ENCODE data around the gene KNSTRN.

The KNSTRN gene

DNA sequence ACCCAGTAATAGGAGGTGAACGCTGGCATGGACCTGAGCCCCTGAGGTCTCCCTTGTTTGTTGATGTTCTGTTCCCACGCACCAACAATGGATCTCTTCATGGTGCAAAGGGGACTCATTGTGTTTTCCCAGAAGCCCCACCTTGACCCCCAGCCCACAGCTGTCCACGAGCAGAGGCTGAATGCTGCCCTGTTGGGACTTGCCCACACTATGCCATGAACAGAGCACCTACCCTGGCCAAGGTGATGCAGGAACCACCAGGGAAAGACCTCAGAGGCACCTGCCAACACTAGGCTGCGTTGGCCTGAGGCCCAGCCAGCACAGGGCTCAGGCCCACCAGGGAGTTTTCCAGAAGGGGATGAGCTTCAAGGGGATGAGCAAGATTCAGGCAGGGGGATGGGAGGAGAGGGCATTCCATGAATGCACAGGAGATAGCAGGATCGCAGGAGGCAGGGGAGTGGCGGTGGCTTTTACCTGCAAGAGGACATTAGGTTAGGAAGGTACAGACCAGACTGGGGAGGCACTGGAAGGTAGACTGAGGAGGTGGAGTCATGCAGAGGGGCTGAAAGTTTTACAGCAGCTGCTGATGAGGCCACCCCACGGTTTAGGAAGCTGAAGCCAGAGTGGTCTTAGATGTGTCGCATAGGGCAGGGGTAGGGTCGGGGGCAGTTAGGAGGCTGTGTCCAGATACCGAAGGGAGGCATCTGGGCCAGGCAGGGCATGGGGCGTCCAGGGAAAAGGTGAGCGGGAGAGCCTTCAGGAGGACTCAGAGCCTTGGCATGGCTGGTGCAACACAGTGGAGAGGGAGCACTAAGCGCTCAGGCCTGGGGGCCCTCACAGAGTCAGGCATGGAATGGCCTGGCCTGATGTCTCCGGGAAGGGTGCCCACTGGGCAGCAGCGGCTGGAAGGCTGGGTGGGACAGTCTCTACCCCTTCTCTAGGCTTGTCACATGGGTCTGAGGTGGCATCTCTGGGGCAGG, 35.7 kb upstream of the KNSTRN start:
- DNase-seq: no peak

DNA sequence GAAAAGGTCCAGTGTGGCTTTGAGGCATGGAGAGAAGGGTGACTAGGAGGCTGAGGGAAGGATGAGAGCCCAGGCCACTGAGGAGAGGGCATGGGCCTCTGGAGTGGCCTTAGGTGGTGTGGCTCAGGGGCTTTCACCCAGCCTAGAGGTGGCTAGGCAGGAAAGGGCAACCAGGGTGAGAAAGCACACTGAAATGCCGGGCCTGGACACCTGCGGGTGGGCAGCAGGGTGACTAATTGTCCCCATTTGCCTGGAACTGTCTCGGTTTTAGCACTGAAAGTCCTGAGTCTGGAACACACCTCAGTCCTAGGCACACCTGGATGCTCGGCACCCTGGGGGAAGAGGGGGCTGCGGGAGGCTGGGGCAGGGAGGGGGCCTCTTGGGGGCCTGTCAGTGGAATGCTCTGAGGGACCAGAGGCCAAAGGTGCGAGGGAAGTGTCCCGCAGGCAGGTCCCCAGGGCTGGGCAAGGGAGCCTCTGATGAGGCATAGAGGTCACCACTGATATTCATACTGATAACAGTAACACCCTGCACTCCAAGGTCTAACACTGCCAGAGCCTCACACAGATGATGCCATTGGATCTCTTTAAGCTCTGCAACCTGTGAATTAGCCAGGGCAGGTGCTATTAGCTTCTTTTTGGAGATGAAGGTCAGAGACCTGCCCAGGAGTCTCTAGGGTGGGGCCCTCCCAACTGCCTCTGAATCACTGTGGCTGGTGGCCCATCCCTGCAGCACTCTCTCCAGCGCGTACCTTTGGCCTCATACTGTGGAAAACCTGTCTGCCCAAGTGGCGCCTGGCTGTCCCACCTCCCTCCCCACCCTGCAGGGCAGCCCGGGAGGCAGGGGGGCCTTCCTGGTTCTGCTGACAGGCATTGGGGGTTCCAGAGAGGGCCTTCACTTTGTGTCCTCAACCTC, 34.7 kb upstream of the KNSTRN start:
- no peak for DNase-seq

DNA sequence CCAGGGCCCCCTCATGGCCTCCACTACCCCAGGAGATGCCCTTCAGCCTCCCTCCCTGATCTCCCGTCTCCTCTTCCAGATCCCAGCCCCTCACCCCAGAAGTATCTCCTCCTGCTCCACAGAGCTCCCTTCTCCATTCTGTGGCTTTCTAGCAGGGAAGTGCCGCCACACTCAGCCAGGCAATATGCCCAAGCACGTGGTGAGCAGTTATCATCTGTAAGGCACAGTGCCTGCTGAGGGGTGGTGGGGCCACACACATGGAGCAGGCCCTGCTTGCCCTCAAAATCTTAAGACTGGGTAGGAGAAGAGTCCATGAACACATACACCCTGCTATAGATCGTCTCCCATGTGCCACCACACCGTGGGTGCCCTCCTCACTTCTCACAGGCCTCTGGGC, 34.0 kb upstream of the KNSTRN start:
- DNase-seq: no peak

DNA sequence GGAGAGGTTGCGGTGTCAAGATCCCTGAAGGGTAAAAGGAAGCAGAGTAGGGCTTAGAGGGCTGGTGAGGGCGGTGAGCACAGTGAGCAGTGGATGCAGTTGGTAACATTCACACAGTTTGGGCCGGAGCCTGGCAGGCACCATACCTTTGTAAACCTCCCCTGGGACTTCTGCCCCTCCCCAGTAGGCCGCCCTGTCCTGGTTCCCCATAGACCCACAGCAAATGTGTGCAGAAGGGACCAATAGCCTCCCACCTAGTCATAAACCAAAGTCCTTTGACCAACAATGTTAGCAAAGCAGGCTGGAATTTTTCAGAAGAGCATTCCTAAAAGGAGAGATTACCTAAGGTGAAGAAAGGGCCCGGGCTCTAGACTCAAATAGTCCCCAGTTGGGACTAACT, 33.4 kb upstream of the KNSTRN start:
- no peak for DNase-seq

DNA sequence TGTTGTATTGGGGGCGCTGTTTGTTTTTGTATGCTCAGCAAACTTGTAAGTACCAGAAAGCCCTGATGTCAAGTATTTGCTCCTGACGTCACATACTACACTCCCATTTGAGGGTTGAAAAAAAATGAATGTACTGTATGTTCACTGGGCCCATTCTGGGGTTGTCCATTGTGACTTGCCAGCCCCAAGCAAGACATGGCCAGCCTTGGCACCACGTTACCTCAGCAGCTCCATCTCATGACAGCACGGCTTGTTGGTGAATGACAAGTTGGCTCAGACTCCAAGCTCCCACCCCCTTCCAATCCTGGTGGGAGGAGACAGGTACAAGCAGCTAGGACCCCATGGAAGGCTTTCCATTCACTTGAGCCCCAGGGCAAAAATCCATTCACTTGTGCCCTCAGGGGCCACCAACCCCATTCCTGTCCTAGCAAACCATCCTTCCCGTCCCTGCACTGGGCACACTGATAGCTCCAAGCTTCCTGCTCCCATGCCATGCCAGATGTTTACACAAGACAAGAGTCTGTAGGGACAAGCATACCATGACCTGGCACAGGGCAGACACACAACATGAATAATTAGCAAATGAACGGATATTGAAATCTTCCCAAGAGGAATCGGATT, 30.1 kb upstream of the KNSTRN start:
- DNase-seq: no peak

DNA sequence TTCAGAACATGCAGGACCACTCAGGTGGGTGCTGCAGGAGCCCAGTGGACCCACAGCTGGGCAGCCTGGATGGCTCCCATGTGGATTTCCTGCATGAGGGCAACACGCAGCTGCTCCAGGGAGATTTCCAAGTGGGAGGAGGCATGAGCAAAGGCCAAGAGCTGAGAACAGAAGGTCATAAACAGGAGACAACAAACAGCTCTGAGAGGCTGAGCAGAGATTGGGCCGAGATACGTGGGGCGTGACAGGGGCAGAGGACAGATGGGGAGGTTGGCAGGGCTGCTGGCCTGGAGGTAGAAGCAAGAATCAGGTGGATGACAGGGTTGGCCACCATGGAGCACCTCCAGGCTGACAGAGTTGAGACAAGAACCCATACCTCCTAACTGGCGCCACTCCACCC, 28.8 kb upstream of the KNSTRN start:
- DNase-seq: no peak

DNA sequence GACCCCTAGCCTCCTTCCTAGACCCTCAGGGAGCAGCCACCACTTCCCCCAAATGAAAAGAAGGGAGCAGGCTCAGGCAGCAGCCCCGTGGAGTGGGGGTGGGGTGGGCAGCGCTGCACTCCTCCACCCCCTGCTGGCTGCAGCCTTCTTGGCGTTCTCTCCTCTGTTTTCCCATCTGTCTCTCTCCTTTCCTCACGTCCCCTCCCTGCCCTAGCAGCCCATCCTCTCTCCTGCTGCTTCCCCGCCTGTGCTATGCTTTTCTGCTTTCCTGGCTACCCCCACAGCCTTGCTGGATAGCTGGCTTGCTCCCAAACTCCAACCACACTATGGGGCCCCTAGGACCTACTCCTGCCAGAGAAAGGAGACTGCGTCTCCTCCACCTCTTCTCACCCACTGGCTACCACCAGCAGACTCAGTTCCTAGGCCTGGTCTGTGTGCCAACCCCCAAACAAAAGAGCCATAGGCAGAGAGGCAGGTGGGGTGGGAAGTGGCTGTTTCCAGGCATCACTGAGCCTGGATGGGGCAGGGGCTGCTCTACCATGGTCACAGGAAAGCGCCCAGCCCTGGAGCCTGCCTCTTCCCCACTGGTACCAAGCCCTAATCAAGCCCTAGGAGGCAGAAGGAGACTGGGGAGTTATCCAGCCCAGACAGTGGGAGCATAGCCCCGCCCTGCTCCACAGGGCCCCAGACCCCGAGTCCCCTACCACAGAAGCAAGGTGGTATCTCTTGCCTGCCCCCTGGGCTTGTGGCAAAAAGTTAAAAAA, 27.9 kb upstream of the KNSTRN start:
- DNase-seq: no peak

DNA sequence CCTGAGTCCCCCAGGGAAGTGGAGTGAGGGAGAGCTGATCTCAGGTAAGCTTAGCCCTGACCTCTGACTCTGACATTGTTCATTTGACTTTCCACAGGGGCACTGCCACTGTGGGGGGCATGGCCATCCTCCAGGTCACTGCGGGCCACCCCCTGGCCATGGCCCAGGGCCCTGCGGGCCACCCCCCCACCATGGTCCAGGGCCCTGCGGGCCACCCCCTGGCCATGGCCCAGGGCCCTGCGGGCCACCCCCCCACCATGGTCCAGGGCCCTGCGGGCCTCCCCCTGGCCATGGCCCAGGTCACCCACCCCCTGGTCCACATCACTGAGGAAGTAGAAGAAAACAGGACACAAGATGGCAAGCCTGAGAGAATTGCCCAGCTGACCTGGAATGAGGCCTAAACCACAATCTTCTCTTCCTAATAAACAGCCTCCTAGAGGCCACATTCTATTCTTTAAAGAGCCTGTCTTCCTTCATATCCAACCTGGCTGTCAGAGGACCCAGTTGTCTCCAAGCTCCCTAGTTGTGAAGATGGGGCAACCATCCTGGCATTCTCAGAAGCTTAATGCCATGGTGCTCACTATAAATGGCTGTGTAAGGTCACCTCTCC, 26.4 kb upstream of the KNSTRN start:
- no peak for DNase-seq

DNA sequence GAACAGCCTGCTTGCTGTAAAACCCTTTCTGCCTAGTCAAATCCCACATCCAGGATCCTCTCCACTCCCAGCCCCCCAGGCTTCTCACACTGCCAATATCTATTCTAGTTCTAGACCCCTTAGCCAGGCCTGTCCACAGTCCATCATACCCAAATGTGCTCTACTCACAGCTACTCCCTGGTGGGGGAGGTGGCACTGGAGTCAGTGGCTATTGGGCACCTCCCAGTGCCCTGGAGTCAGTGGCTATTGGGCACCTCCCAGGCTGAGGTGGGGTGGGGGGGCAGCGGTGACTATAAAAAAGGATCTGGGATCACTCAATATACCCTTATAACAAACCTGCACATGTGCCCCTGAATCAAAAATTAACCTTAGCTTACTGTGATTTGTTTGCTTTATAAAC, 25.3 kb upstream of the KNSTRN start:
- no peak for DNase-seq

DNA sequence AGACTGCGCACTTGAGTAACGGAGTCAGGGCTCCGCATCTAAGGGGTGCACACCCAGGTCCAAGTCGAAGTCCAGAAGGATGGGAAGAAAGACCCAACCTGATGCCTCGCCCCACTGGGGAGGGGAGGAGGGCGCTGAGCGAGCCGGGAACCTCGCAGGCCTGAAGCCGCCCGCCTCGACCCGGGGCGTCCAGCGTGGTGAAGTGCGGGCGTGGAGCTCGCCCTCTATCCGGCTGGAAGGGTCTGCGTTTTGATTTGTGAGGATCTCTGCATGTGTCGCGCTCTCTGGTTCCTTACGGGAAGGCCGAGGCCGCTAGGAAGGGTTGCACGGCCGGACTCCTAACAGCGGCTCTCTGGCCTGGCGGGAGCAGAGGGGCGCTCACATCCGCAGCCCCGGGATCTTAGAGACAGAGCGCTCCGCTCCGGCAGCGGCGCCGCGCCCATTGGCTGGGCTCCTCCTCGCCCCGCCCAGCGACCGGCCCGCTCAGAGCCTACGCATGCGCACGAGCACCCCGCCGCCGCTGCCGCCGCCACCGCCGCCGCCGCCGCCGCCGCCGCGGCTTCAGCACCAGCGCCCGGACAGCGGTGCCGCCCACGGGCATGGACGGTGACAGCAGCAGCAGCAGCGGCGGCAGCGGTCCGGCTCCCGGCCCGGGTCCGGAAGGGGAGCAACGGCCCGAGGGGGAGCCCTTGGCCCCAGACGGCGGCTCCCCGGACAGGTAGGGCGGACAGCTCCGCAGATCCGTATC, 24.6 kb upstream of the KNSTRN start, which contains the start of gene DISP2:
Gene DISP2 (plus strand): TSS at position 497 of the 748 bp plus-strand sequence. CDS start 103 bp downstream, at position 600.
- peak; percentile 91 for DNase-seq

DNA sequence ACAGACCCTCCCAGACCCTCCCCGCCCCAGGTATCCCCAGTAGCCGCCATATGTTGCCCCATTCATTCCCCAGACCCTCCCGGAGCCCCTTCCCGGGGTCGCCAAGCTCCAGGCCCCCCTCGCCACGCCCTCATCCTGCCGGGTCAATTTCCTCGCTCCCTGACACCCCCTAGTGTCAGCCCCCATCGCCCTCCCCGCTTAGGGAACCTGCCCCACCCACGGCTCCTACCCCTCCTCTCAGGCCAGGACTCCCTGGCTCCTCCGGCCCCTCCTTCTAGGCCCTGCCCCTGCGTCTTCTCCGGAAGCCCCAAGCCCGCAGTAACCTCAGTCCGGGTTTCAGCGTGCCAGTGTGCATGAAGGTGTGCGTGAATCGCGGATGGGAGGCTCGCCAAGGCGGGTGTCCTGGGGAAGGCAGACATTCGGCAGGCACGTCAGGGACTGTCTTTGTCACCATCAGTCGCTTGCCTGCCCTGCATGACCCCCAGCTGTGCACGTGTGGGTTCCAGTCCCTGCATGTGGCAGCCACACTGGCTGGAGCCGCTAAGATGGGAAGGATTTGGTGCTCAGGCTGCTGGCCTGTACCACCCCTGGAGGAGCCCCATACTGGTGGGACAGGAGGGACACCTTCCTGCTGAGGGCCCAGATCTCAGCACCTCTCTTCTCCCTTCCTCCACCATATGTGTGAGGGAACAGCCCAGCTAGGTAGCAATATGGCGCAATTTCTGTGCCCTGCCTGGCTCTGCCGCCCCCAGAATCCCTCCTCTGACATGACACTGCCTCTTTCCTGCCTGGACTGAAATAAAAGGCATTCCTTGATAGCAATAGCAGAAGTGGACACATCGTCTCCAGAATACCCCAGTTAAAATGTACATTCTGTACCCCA, 23.8 kb upstream of the KNSTRN start:
- peak; percentile 54 for DNase-seq

DNA sequence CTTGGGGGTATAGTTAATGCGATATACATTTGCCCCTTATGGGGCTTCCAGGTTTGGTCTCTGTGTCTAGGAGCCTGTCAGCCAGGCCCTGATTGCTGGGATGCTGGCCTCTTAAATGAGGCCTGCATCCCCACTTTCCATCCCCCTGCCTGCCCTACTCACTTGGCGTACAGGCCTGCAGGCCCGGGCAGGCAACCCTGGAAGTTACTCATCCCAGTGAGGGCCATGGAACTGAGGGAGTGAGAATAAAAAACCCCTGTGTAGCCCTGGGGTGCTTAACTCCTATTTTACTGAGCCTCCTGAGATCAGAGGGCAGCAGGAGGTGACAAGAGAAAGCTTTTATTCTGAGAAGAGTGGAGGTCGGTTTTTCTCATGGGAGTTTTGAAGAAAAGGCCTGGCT, 22.5 kb upstream of the KNSTRN start:
- no peak for DNase-seq

DNA sequence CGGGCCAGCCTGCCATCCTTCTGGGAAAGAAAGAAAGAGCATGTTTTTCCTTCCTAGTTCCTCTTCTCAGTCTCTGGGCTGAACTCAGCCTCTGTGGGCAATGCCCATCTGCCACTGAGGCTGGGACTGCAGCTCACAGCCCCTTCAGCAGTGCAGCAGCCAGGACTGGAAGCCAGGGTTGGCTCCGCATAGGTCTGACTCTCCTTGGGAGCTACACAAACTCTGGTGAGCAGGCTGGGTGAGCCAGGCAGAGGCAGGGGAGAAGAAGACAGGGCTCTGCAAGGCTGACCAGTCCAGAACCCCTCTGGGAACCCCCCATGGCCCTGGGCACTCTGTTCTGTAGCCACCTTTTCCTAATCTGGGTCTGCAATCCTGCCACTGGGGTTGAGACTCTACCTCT, 20.9 kb upstream of the KNSTRN start:
- DNase-seq: no peak

DNA sequence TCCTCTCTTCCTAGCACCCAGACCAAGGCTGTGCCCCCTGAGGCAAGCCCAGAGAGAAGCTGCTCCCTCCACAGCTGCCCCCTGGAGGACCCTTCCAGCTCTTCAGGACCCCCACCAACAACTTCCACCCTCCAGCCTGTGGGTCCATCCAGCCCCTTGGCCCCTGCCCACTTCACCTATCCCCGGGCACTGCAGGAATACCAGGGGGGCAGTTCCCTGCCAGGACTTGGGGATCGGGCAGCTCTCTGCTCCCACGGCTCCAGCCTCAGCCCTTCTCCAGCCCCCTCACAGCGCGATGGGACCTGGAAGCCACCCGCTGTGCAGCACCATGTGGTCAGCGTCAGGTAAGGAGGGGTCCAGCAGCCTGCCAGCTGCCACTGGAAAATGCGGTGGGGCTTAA, 18.9 kb upstream of the KNSTRN start:
- DNase-seq: no peak

DNA sequence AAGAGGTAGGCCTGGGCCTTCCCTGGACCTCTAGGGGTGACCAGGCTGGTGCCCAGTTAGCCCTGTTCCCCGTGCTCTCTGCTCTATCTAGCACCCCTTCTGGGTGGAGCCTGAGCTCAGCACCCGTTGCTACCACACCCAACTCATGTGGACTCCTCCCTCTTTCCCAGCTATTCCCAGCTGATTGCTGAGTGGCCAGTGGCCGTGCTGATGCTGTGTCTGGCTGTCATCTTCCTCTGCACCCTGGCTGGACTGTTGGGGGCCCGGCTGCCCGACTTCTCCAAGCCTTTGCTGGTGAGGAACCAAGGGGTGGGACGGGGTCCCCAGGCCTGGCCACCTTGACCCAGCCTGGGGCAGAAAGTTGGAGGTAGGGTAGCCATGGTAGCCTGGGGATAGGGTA, 18.3 kb upstream of the KNSTRN start:
- DNase-seq: no peak

DNA sequence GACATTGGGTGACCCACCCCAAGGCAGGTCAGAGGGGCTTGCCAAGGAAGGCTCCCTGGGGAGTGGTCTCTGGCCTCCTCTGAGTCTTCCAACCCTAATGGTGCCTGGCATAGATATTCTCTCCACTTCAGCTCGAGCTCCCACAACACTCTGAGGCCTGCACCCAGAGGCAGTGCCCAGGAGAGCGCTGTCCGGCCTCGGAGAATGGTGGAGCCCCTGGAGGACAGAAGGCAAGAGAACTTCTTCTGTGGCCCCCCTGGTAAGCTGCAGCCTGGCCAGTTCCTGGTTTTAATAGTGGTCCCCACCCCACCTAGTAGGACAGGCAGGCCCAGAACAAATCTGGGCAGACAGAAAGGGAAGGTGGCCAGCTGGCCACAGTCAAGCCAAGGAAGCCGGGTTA, 17.5 kb upstream of the KNSTRN start:
- DNase-seq: no peak

DNA sequence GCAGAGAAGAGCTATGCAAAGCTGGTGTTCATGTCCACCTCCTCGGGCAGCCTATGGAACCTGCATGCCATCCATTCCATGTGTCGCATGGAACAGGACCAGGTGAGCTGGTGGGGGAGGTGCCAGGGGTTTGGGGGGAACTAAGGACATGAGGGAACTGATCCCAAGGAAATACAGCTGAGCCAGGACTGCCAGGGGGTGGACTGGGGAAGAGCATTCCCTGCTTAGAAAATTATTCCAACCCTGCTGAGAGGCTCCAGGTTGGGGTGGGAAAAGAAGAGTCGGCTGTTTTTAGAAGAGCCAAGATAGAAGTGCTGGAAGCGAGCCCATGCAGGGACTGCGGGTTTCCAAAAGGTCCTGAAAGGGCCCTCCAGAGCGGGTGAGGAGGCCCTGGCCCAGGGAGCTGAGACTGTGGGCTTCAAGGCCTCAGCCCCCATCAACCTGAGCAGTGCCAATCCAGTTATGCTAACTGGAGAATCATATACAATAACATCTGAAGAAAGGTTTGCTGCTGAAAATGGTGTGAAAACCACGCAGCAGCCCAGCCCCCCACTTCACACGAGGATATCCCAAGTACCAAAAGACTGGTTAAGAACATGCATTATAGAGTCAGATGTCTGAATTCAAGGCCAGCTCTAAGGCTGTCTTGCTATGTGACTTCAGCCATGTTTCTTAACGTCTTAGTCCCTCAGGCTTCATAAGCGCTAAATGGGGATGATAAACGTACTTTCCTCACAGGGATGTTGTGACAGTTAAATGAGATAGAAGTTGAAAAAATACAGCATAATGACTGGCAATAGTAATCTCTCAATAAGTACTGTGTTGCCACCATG, 16.7 kb upstream of the KNSTRN start:
- no peak for DNase-seq

DNA sequence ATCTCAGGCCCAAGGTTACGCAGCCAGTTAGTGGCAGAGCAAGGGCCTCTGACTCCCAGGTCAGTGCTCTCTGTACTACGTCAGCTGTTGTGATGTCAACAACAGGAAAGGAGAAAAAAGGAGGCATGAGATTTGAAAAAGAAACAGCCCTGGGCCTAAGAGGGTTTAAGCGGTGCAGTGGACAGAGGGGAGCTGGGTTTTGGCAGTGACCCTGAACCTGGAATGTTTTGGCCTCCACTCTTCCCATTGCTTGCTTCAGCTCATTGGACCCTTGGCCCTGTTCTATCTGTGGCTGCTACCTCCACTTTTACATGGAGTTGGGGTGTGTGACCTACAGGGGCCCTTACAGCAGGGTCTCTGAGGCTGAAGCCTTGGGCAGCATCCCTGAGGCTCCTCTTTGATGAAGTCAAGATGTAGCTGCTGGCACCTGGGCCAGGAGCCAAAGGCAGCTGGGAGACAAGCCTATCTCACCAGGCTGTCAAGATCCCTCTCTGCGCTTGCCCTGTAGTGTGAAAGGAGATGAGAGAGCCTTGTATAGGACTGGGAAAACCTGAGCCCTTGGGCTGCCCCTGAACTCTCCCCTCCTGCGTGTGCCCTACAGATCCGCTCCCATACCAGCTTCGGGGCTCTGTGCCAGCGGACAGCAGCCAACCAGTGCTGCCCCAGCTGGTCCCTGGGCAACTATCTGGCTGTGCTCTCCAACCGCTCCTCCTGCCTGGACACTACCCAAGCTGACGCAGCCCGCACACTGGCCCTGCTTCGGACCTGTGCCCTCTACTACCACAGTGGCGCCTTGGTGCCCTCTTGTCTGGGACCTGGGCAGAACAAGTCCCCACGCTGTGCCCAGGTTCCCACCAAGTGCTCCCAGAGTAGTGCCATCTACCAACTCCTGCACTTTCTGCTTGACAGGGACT, 15.8 kb upstream of the KNSTRN start:
- DNase-seq: no peak

All from activated CD4-positive, CD25-positive, alpha-beta regulatory T cell treated with anti-CD3 and anti-CD28 coated beads, Interleukin-2, amount 50 U/mL, for 72 hours (primary cell).